Naive B cell (primary cell): ENCODE measurements around the gene IL22. TPM values are rescaled to one million over a fixed set of nuclear protein-coding genes. Genes with fewer than 3 reads are reported as not detected.

Source experiments
- ATAC-seq, 2 donors: fragments of 150-1000 bp; cut with Tn5 transposase; 2 replicates each; pipeline ENCODE4 v1.10.0; 2021; ENCODE audit warnings: low read depth in 2 of 2, mild to moderate bottlenecking in 2 of 2, moderate library complexity in 2 of 2
- DNase-seq: peaks from one replicate; pipeline ENCODE4 v3.0.0; 2022
- H3K27ac Mint-ChIP-seq, 6 donors: one replicate each; pipeline ENCODE4 v1.8.0; 2020 to 2022; ENCODE audit warnings: mild to moderate bottlenecking in 6 of 6, mixed read lengths in 6 of 6, moderate library complexity in 5 of 6, inconsistent platforms in 2 of 6
- H3K27me3 Mint-ChIP-seq, 3 donors: one replicate each; pipeline ENCODE4 v1.8.0; 2021 to 2022; ENCODE audit warnings: mixed read lengths in 3 of 3, mild to moderate bottlenecking in 1 of 3
- H3K36me3 Mint-ChIP-seq, 2 donors: one replicate each; pipeline ENCODE4 v1.8.0; 2020 to 2022; ENCODE audit warnings: mixed read lengths in 2 of 2, inconsistent platforms in 1 of 2, mild to moderate bottlenecking in 1 of 2
- H3K4me1 Mint-ChIP-seq, 3 donors: one replicate each; pipeline ENCODE4 v1.8.0; 2020 to 2022; ENCODE audit warnings: mixed read lengths in 3 of 3, inconsistent platforms in 1 of 3, mild to moderate bottlenecking in 1 of 3, moderate library complexity in 1 of 3
- H3K4me3 Mint-ChIP-seq, 8 donors: one replicate each; pipeline ENCODE4 v1.8.0; 2020 to 2022; ENCODE audit warnings: mild to moderate bottlenecking in 8 of 8, mixed read lengths in 8 of 8, moderate library complexity in 8 of 8, inconsistent platforms in 2 of 8
- H3K9me3 Mint-ChIP-seq, 7 donors: one replicate each; pipeline ENCODE4 v1.8.0; 2020 to 2022; ENCODE audit warnings: mixed read lengths in 7 of 7, mild to moderate bottlenecking in 5 of 7, inconsistent platforms in 2 of 7, moderate library complexity in 1 of 7
- polyA plus RNA-seq, 6 donors: library from polyadenylated mRNA; unstranded; fragments of 300-500 nt; fragmentation: Illumina TruSeq; gene quantifications; one replicate each; pipeline ENCODE4 v1.2.3, GENCODE V29; 2021; ENCODE audit warnings: low read depth in 6 of 6

The IL22 gene
- polyA plus RNA-seq, 6 donors from 2014 or later = not detected

- DNase-seq = no peak
- peaks cover 7 to 28% (median 22%) of the 10 kb centered on the region in 3 donors for H3K27me3 Mint-ChIP-seq
- no peak overlapping the region for H3K27ac Mint-ChIP-seq
- H3K4me1 Mint-ChIP-seq = no peaks in the 10 kb centered on the region
- no peak overlapping the region for H3K4me3 Mint-ChIP-seq
- no peak for ATAC-seq
- no peaks in the 10 kb centered on the region for H3K36me3 Mint-ChIP-seq
- H3K9me3 Mint-ChIP-seq = no peaks in the 10 kb centered on the region
Observed at GRCh38 chr12:68250454-68250853, 3.0 kb downstream of the IL22 start.

DNA sequence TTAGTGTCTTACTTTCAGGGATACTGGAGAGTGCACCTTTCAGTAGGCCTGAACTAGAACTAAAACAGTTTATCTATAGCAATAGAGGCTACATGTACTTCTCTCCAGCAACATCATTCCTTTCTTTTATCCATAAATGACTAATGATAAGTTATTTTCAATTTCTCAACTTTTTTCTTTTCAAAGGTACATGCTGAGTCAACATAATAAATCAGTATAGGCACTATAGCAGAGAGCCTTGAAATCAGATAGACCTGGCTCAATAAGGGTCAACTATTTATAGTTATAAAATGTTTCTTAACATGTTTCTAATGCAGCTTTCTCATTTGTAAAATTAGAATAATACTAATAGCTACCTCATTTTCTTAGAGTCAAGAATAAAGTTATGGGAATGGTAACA, 5.6 kb downstream of the IL22 start:
- Mint-ChIP-seq H3K27ac (peak overlapping the region in 1 of 6 donors; percentile 3), H3K9me3 (no peaks in the 10 kb centered on the region), H3K4me1 (no peaks in the 10 kb centered on the region), H3K27me3 (peaks cover 5 to 16% (median 13%) of the 10 kb centered on the region in 3 donors), H3K36me3 (no peaks in the 10 kb centered on the region), H3K4me3 (no peak overlapping the region)
- DNase-seq (no peak), ATAC-seq (no peak)

DNA sequence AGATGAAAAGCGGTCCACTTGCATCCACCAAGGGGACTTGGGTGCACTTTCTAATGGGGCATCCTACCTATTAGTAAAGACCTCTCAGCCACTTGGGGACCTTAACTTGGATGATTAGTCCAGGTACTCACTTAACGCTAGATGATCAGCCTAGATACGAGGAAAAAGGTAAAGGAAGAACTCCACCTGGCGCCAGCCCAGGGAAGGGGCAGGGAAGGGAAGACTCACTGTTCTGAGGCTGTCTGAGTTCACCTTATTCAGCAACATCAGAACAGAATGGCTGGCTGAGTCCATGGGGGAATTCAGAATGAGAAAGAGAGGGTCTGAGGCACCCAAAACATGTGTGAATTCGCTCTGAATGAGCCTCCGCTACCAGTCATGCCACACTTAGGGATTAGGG, 7.1 kb downstream of the IL22 start:
- Mint-ChIP-seq H3K9me3 (no peaks in the 10 kb centered on the region), H3K4me1 (peaks cover under 1 to 3% (median under 1%) of the 10 kb centered on the region in 3 donors), H3K27me3 (peaks cover 0 to 5% (median 0%) of the 10 kb centered on the region in 3 donors), H3K27ac (no peak overlapping the region), H3K4me3 (no peak overlapping the region), H3K36me3 (no peaks in the 10 kb centered on the region)
- DNase-seq = no peak
- no peak for ATAC-seq

- H3K4me1 Mint-ChIP-seq = peaks cover 10 to 13% (median 10%) of the 10 kb centered on the region in 3 donors
- H3K27ac Mint-ChIP-seq = no peak overlapping the region
- H3K36me3 Mint-ChIP-seq = no peaks in the 10 kb centered on the region
- H3K9me3 Mint-ChIP-seq = no peaks in the 10 kb centered on the region
- ATAC-seq = no peak
- no peak overlapping the region for H3K4me3 Mint-ChIP-seq
- peaks cover 0 to 5% (median 0%) of the 10 kb centered on the region in 3 donors for H3K27me3 Mint-ChIP-seq
- no peak for DNase-seq
Observed at GRCh38 chr12:68245180-68246021, 8.0 kb downstream of the IL22 start.

DNA sequence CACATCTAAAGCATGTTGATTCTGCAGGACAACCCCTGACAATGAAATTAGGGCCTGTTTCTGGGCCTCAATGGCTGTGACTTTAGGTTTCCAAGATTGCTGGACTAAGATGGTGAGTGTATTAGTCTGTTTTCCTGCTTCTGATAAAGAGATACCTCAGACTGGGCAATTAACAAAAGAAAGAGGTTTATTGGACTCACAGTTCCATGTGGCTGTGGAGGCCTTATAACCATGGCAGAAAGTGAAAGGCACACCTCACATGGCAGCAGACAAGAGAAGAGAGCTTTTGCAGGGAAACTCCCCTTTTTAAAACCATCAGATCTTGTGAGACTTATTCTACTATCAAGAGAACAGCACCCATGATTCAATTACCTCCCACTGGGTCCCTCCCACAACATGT, 10.6 kb downstream of the IL22 start:
- Mint-ChIP-seq H3K36me3 (no peaks in the 10 kb centered on the region), H3K9me3 (no peaks in the 10 kb centered on the region), H3K27ac (no peak overlapping the region), H3K4me1 (peaks cover 12 to 18% (median 13%) of the 10 kb centered on the region in 3 donors), H3K27me3 (peaks cover 0 to 5% (median 0%) of the 10 kb centered on the region in 3 donors), H3K4me3 (no peak overlapping the region)
- ATAC-seq (no peak), DNase-seq (no peak)

DNA sequence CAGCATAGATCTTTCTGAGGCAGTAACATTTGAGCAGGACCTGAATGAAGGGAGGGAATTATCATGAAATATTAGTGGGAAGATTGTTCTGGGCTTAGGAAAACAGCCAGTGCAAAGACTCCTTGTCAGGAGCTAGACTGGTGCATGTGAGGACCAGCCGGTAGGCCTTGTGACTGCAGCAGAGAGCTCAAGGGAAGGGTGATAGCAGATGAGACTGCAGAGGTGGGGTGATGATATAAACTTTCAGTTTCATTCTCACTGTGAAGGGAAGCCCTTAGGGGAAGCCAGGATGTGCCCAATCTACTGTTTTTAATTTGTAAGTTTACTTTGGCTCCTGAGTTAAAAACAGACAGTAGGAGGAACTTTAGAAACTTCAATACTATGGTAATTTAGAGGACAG, 12.4 kb downstream of the IL22 start:
- Mint-ChIP-seq H3K4me1 (peaks cover 25 to 34% (median 26%) of the 10 kb centered on the region in 3 donors), H3K4me3 (peak overlapping the region in 7 of 8 donors; percentile 25 to 74 (median 34))

GRCh38 chr12:68240079-68240478, 13.3 kb downstream of the IL22 start:
- H3K4me3 Mint-ChIP-seq = no peak overlapping the region
- no peaks in the 10 kb centered on the region for H3K36me3 Mint-ChIP-seq
- DNase-seq (no peak), ATAC-seq (no peak)
- H3K27me3 Mint-ChIP-seq = no peaks in the 10 kb centered on the region
- H3K27ac Mint-ChIP-seq = peak overlapping the region in 3 of 6 donors; percentile 32 to 81 (median 62)
- peaks cover 26 to 36% (median 30%) of the 10 kb centered on the region in 3 donors for H3K4me1 Mint-ChIP-seq
- H3K9me3 Mint-ChIP-seq = no peaks in the 10 kb centered on the region

More for the DNA sequence above, 12.4 kb downstream of the IL22 start:
- ATAC-seq = peak; percentile 92 to 95
- peak; percentile 51 for DNase-seq
- Mint-ChIP-seq H3K27me3 (no peaks in the 10 kb centered on the region), H3K9me3 (no peaks in the 10 kb centered on the region), H3K36me3 (no peaks in the 10 kb centered on the region), H3K27ac (peak overlapping the region; percentile 69 to 92 (median 86))

GRCh38 chr12:68239309-68239982, 14.0 kb downstream of the IL22 start:
- no peak overlapping the region for H3K4me3 Mint-ChIP-seq
- H3K36me3 Mint-ChIP-seq = no peaks in the 10 kb centered on the region
- DNase-seq (no peak), ATAC-seq (no peak)
- H3K4me1 Mint-ChIP-seq = peaks cover 26 to 36% (median 30%) of the 10 kb centered on the region in 3 donors
- no peaks in the 10 kb centered on the region for H3K9me3 Mint-ChIP-seq
- H3K27ac Mint-ChIP-seq = peak overlapping the region in 1 of 6 donors; percentile 19
- no peaks in the 10 kb centered on the region for H3K27me3 Mint-ChIP-seq

DNA sequence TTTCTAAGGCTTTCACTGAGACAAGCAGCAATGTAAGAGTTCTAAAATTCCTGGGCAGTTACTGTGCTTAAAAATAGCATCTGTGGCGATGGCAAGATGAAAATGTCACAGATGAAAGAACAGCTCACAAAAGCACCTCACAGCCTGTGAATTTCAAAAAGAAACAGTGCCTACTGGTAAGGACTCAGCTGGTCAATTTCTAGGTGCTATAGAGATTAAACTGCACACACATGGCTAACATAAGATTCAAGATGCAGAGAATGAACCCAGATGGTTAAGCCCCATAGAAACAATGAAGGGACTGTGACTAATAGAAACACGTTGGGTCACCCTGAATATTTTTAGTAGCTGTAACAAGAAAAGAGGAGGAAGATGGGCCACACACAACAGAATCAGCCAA, 15.8 kb downstream of the IL22 start:
- H3K4me3 Mint-ChIP-seq = peak overlapping the region in 2 of 8 donors; percentile 78 to 90
- DNase-seq = no peak
- H3K27ac Mint-ChIP-seq = peak overlapping the region in 4 of 6 donors; percentile 10 to 90 (median 80)
- H3K27me3 Mint-ChIP-seq = no peaks in the 10 kb centered on the region
- H3K36me3 Mint-ChIP-seq = no peaks in the 10 kb centered on the region
- peaks cover 26 to 36% (median 30%) of the 10 kb centered on the region in 3 donors for H3K4me1 Mint-ChIP-seq
- no peaks in the 10 kb centered on the region for H3K9me3 Mint-ChIP-seq
- no peak for ATAC-seq

GRCh38 chr12:68237078-68237477, 16.3 kb downstream of the IL22 start:
- DNase-seq (no peak), ATAC-seq (no peak)
- peak overlapping the region; percentile 86 to 98 (median 94) for H3K27ac Mint-ChIP-seq
- H3K36me3 Mint-ChIP-seq = no peaks in the 10 kb centered on the region
- H3K4me3 Mint-ChIP-seq = peak overlapping the region; percentile 78 to 96 (median 92)
- H3K4me1 Mint-ChIP-seq = peaks cover 26 to 36% (median 30%) of the 10 kb centered on the region in 3 donors
- H3K27me3 Mint-ChIP-seq = no peaks in the 10 kb centered on the region
- H3K9me3 Mint-ChIP-seq = no peaks in the 10 kb centered on the region

- peaks cover 26 to 35% (median 30%) of the 10 kb centered on the region in 3 donors for H3K4me1 Mint-ChIP-seq
- DNase-seq = peak; percentile 46
- H3K27ac Mint-ChIP-seq = peak overlapping the region; percentile 86 to 98 (median 94)
- H3K9me3 Mint-ChIP-seq = no peaks in the 10 kb centered on the region
- H3K27me3 Mint-ChIP-seq = no peaks in the 10 kb centered on the region
- H3K4me3 Mint-ChIP-seq = peak overlapping the region; percentile 78 to 96 (median 92)
- ATAC-seq = peak; percentile 70 to 74
- H3K36me3 Mint-ChIP-seq = no peaks in the 10 kb centered on the region
Observed at GRCh38 chr12:68236421-68237059, 16.9 kb downstream of the IL22 start.

DNA sequence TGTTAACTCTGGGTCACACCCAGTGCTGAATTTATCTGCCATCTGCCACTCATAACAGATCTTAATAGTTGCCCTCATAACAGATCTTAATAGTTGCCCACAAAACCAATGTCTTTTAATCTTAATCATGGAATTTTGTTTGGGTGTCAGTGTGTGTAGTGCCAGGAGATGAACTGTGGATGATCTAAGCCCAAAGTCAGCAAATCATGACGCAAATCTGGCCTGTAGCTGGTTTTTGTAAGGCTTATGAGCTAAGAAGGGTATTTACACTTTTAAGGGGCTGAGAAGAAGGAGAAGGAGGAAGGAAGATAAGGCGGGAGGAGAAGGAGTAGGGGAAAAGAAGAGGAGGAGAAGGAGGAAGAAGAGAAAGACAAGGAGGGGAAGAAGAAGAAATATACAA, 17.8 kb downstream of the IL22 start:
- Mint-ChIP-seq H3K4me1 (peaks cover 17 to 25% (median 21%) of the 10 kb centered on the region in 3 donors), H3K36me3 (no peaks in the 10 kb centered on the region), H3K27me3 (no peaks in the 10 kb centered on the region), H3K4me3 (peak overlapping the region in 4 of 8 donors; percentile 6 to 94 (median 62)), H3K27ac (peak overlapping the region in 2 of 6 donors; percentile 2 to 22), H3K9me3 (no peaks in the 10 kb centered on the region)
- DNase-seq (no peak), ATAC-seq (no peak)

- H3K4me1 Mint-ChIP-seq = peaks cover 16 to 20% (median 19%) of the 10 kb centered on the region in 3 donors
- no peaks in the 10 kb centered on the region for H3K27me3 Mint-ChIP-seq
- no peaks in the 10 kb centered on the region for H3K9me3 Mint-ChIP-seq
- H3K36me3 Mint-ChIP-seq = no peaks in the 10 kb centered on the region
- no peak overlapping the region for H3K4me3 Mint-ChIP-seq
- ATAC-seq (no peak), DNase-seq (no peak)
- peak overlapping the region in 1 of 6 donors; percentile 6 for H3K27ac Mint-ChIP-seq
Observed at GRCh38 chr12:68234140-68234539, 19.3 kb downstream of the IL22 start.
